HG02588 (cell line): ENCODE results near the gene DESI1.
"Not testable (repeated sequence)": the region's sequence is repeated elsewhere in the genome, so short reads cannot be mapped to it uniquely, and the experiment has no call there.

Experiments
- ATAC-seq: cut with Tn5 transposase; IDR thresholded peaks from one replicate; pipeline ENCODE4 v1.9.1; 2021; ENCODE audit warnings: mild to moderate bottlenecking, moderate library complexity; ENCODE audit not compliant: unreplicated experiment

The DESI1 gene

DNA sequence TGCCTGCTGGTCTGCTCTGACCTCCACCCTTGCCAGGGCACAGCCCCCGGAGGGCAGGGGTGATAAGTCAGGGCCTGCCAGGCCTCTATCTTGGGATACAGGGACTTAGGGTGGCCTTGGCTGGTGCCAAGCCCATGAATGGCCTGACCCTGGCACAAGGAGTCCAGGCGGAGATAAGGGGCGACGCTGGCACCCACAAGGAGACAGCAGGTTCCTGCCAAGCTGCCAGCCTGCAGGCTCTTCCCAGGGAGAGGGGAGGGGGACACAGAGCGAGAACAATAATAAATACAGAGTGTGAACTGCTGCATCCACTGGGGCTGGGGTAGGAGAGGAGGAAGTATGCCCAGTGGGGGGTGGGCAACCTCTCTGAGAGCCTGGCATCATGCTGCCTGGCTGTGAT is 59.1 kb downstream of the DESI1 start:
- no peak for ATAC-seq

- ATAC-seq, result no peak
Measured at GRCh38 chr22:41561335-41561734, 59.5 kb downstream of the DESI1 start.

- ATAC-seq, result no peak
Measured at GRCh38 chr22:41560095-41560471, 60.8 kb downstream of the DESI1 start.

GRCh38 chr22:41558241-41558630 is 62.6 kb downstream of the DESI1 start:
- not testable (repeated sequence) for ATAC-seq

- ATAC-seq, result no peak
Measured at GRCh38 chr22:41557401-41558240, 63.2 kb downstream of the DESI1 start.

GRCh38 chr22:41556561-41556960 is 64.3 kb downstream of the DESI1 start:
- ATAC-seq, result no peak

- no peak for ATAC-seq
Measured at GRCh38 chr22:41555325-41555982, 65.4 kb downstream of the DESI1 start.

GRCh38 chr22:41551877-41552582 is 68.8 kb downstream of the DESI1 start:
- ATAC-seq, result no peak

DNA sequence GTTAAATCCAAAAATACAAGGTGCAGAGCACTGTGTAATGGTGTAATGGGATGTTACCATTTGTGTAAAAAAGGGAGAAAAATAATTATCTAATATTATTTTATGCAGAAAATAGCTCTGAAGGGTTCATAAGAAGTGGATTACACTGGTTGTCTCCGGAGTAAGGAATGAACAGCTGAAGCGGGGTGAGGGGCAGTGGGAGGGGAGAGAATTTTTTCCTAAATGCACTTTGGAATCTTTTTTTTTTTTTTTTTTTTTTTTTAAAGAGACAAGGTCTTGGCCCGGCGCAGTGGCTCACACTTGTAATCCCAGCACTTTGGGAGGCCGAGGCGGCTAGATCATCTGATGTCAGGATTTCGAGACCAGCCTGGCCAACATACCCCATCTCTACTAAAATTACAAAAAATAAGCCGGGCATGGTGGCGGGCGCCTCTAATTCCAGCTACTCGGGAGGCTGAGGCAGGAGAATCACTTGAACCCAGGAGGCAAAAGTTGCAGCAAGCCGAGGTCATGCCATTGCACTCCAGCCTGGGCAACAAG is 69.8 kb downstream of the DESI1 start:
- no peak for ATAC-seq

GRCh38 chr22:41548830-41549211 is 72.0 kb downstream of the DESI1 start:
- no peak for ATAC-seq
